HG02938 (cell line): Measurements from ENCODE around the gene WDR12.
"Not testable (repeated sequence)": the region's sequence is repeated elsewhere in the genome, so short reads cannot be mapped to it uniquely, and the experiment has no call there.

Experiments
- ATAC-seq: cut with Tn5 transposase; IDR thresholded peaks from one replicate; pipeline ENCODE4 v1.9.1; 2021; ENCODE audit warnings: mild to moderate bottlenecking, moderate library complexity; ENCODE audit not compliant: unreplicated experiment

Gene WDR12

DNA sequence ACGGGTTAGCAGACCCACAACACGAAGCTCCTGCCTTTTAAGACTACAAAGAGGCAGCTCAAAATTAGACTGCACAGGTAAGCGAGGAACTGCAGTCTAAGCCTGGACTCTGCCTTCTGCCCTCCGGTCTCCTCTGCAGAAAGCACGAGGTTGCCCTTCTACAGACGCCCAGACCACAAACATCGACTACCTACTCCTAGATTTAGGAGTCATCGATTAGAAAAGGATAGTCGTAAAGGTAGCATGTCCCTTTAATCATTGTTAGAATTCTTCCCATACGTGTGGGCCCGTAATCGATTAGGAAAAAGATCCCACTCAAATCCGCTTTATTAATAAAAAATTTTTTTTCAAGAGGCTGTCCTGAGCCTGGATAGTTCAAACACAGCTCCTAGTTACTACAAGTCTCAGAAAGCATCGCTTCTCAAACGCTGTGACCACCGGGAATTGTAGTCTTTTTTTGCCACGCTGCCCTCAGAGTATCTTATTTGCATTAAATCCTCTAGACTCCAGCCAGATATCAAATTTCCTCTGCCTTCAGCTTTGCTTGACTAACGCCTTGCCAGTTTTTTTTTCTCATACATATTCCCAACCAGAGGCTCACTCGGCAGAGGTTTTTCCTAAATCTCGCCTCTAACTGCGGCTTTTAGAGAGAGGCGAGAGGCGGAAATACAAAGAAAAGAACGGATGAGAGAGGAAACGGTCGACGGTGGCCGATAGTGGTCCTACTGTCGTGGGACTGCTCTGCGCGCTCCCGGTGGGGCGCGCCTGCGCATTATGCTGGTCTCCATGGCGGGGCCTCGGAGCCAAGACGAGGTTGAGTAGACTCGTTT is at the start of gene WDR12, which contains the start of gene CARF:
TSS of gene WDR12 (minus strand) at position 162 of the 830 bp plus-strand sequence. CDS start 197 bp downstream, outside the sequence.
TSS of gene CARF (plus strand) at position 764 of the 830 bp plus-strand sequence. CDS start 29,628 bp downstream, outside the sequence.
- peak; percentile 73 for ATAC-seq

DNA sequence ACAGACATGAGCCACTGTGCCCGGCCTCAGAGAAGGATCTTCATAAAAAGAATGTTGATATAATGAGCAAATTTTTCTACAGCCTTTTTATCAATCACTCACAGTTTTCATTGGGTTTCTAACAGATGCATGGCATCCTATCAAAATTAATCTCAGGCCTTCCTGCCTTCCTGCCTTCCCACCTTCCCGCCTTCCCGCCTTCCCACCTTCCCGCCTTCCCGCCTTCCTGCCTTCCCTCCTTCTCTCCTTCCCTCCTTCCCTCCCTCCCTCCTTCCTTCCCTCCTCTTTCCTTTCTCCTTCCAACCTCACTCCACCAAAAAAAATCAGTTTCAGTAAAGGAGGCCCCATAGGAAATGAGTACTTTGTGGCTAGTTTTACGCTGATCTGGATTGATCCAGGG is 49.1 kb upstream of the WDR12 start:
- ATAC-seq = no peak

DNA sequence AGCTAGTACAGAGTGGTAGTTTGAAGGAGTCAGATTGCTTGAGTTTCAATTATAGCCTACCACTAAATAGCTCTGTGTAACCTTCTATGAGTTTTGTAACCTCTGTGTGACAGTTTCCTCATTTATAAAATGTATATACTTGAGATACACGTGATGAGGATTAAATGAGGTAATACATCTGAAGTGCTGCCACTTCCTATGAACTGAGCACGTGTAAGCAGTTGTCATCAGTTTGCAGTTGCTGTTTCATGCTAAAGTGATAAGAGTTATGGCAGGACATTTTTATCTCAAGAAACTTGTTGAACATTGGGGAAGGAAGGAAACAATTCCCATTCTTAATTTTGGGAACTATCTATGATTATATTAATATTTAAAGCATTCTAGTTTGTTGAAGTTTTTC is 39.1 kb upstream of the WDR12 start:
- no peak for ATAC-seq

DNA sequence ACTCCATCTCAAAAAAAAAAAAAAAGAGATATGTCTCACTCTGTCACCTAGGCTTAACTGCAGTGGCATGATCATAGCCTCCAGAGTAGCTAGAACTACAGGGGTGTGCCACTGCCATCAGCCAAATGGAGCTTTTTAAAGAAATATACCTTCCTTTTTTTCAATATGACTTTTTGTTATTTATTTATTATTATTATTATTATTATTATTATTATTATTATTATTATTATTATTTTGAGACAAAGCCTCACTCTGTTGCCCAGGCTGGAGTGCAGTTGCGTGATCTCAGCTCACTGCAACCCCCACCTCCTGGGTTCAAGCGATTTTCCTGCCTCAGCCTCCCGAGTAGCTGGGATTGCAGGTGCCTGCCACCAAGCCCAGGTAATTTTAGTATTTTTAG is 37.9 kb upstream of the WDR12 start:
- ATAC-seq = not testable (repeated sequence)

DNA sequence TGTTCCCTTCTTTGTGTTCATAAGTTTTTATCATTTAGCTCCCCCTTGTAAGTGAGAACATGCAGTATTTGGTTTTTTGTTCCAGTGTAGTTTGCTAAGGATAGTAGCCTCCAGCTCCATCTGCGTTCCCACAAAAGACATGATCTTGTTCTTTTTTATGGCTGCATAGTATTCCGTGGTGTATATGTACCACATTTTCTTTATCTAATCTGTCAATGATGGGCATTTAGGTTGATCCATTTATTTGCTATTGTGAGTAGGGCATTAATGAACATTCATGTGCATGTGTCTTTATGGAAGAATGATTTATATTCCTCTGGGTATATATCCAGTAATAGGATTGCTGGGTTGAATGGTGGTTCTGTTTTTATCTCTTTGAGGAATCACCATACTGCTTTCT is 34.0 kb upstream of the WDR12 start:
- ATAC-seq = no peak

DNA sequence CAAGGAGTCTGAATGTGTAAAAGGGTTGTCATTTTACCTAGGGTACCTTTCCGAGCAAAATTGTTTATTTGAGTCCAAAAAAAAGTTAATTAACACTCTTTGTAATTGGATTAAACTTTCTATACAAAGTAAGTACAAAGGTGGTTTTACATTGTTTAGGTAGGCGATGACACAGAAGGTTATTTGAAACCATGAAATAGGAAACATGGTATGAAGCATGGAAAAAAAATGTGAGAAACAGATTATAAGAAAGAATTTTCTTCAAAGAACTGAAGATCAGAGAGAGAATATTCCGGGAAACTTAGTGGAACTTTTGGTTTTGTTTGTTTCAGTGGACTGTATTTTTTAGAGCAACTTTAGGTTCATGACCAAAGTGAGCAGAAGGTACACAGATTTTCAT is 33.3 kb upstream of the WDR12 start:
- no peak for ATAC-seq

DNA sequence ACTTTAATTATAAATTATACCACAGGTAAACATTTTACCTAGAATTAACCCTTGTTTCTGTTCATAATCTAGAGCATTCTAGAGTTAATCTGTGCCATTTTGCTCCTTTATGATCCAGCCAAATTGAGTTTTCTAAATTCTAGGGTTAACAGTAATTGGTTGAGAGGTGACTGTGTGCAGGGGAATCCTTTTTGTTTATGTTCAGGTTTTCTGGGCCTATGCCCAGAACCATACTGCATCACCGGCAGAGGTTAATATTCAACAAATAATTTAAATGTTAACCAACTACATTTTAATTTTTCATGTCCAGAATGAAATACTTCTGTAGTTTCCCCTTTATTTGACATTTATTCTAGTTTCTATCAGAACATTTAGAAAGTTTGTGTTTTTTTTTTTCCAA is 32.9 kb upstream of the WDR12 start:
- ATAC-seq = no peak

DNA sequence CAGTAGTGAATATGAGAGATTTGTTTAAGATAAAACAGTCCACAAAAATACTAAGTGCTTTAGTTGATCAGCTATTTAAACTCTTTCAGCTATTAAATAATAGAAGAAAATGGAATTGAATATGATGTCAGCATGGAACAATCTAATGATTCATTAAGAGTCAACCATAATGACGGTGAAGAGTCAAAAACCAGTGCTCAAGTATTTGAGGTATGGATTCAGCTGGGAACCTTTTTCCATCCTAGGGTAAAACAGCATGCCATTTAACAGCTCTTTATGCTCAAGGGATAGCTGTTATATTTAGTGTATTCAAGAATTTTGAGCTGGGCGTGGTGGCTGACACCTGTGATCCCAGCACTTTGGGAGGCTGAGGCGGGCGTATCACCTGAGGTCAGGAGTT is 30.3 kb upstream of the WDR12 start:
- no peak for ATAC-seq

DNA sequence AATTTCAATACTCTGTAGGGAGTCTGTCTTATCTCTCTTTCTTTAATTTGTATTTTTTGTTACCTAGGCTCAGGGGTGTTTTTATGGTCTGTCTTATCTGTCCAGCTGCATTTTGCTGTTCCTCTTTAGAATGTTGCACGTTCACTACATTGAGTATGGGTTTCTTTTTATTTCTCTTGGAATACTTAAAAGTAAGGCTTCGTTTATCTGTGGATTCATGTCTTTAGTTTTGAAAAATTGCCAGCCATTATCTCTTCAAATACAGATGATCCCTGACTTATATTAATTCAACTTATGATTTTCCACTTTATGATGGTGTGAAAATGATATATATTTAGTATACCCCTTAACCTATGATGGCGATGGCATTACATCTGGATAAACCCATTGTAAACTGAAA is 27.5 kb upstream of the WDR12 start:
- no peak for ATAC-seq

DNA sequence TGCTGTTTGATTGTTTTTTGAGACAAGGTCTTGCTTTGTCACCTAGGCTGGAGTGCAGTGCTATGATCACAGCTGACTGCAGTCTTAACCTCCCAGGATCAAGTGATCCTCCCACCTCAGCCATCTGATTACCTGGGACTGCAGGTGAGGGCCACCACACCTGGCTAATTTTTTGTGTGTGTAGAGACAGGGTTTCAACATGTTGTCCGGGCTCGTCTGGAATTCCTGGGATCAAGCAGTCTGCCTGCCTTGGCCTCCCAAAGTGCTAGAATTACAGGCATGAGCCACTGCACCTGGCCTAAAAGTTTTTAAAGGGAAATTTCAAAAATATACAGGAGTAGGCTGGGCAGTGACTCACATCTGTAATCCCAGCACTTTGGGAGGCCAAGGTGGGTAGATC is 23.0 kb upstream of the WDR12 start:
- no peak for ATAC-seq

DNA sequence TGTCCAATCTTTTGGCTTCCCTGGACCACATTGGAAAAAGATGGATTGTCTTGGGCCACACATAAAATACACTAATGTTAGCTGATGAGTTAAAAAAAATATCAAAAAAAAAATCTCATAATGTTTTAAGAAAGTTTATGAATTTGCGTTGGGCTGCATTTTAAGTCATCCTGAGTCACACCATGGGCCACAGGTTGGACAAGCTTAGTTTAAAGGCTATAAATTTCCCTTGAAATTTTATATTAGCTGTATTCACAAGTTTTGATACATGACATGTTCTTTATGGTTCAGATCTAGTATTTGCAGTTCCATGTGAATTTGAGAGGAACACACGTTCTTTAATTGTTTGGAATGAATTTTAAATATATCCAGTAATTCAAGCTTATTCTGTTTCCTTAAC is 22.5 kb upstream of the WDR12 start:
- ATAC-seq = no peak

DNA sequence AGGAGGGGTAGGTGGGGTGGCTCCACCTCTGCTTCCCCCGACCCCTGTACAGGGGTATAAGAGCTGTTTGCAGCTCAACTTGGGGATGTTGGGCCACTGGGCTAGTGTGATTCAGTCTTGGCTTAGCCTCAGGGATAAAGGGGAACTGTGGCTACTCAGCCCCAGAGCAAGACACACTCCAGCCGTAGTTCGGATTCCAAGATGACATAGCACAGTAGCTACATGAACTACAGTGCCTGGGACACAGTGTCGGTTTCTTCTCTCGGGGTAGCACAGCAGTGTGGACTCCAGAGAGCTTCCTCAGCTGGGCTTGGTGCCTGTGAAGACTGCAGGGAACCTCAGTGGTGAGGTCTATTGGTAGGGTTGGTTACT is 21.7 kb upstream of the WDR12 start:
- ATAC-seq = no peak

DNA sequence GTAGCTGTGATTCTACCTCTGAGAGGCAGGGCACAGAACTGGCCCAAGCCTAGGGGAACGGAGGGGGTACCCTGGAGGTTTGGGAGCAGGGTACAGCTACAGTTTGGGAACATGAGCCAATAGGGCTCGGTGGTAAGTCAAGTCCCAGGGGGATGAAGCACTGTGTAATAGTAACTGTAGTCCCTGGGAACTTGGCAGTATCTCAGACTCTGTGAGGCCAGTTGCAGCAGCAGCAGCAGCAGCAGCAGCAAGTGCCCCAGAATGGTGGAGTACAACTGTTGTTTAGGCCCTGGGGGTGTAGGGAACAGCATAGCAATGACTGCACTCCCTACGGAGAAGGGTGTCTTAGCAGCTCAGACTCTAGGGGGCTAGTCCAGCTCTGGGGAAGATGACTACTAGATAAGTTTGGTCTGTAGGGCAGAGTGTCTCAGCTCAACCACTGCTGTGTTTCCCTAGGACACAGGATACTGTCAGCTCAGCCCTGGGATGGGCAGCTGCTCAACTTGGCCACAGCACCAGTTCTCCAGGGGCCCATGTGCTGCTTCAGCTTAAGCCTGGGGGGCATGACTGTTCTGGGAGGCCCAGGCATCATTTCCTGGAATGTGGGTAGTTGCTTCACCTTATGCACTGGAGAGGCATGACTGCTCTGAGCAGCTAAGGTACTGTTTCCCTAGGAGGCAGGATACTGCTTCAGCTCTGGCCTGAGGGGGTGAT is 21.1 kb upstream of the WDR12 start:
- ATAC-seq = no peak

DNA sequence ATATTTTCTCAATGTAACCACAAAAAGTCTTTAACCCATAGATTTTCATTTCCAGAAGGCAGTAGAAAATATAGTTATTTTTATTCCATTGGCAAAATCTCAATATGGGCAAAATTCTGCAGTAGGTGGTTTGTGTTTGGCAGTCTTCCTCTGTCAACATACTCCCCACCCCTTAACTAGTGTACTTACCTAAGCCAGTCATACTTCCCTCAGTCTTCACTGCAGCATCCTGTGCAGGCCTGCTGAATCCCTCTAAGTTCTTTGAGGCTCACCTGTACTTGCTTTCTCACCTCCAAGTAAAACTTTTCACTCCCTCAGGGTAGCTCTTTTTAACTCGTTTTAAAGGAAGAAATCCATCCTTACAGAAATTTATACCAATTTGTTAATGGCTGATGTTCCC is 7.4 kb upstream of the WDR12 start:
- ATAC-seq = no peak

DNA sequence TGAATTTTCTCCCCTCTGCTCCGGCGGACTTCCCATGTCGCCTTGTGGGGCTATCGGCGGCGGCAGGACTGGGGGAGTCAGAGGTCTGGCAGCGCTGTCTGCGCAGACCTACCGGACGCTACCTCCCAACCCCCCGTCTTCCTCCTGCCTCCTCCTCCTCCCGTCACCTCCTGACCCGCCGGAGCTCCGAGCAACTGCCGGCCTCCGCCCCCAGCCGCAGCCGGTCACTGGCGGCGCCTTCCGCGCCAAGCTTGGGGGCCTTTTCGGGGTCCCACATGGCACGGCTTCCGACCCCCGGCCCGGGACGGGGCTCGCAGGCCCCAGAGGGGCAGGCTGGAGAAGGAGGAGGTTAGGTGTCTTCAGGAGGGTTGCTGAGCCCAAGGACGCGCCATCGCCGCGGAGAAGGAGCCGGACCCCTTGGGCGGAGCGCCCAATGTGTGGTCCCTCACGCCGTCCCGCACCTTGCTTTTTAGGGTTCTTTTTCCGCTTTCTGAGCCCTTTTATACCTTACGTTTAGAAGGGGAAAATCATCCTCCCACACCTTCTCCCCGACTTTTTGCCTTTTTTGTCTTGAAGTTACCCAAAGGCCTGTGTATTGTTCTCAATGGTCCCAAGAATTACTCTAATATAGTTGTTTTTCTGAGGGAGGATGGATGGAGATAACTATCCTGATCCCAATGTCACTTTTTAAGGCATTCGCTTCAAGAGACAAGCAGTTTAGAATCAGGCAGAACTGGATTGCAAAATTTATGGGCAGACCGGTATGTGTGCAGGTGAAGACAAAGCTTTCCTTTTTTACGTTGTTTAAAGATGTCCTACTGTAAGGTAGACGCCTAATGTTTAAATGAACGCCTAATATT is 1.1 kb upstream of the WDR12 start:
- peak; percentile 43 for ATAC-seq

DNA sequence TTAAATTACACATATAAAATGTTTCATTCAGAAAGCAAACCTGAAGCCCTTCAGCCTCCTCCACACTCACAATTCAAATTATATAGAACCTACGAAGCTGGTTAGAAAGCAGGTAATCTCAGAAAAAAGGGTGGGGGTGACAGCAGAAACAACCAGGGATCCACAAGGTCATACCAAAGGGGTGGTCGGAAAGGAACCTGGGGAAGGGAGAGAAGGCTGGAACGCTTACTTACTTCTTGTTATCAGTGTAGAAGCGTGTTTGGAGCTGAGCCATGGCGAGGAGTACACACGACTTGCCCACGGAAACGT is 316 bp downstream of the WDR12 start:
- ATAC-seq = peak; percentile 2

DNA sequence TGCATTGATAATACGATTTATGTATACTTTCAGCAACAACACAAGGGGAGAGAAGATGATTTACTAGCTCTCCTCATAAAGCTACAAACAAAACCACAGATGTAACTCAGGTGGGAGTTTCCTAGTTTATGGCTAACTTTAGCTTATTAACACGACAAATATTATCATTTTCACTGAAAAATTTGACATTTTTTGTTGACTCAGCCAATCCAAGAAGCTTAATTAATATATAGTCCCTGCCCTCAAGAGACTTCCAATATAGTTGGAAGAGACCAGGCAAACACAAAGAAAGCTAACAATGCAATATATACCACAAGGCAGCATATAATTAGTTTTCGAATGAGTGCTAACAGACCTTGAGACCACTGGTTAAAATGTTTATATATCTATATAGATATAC is 775 bp downstream of the WDR12 start:
- ATAC-seq = no peak

DNA sequence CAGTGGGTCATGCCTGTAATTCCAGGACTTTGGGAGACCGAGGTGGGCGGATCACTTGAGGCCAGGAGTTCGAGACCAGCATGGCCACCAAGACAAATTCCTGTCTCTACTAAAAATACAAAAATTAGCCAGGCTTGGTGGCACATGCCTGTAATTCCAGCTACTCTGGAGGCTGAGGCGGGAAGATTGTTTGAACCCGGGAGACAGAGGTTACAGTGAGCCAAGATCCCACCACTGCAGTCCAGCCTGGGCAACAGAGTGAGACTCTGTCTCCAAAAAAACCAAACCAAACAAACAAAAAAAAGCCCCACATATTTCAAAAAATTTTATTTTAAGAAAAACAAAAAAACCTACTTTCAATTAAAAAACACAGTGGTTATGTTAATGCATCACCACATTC is 1.2 kb downstream of the WDR12 start:
- not testable (repeated sequence) for ATAC-seq

DNA sequence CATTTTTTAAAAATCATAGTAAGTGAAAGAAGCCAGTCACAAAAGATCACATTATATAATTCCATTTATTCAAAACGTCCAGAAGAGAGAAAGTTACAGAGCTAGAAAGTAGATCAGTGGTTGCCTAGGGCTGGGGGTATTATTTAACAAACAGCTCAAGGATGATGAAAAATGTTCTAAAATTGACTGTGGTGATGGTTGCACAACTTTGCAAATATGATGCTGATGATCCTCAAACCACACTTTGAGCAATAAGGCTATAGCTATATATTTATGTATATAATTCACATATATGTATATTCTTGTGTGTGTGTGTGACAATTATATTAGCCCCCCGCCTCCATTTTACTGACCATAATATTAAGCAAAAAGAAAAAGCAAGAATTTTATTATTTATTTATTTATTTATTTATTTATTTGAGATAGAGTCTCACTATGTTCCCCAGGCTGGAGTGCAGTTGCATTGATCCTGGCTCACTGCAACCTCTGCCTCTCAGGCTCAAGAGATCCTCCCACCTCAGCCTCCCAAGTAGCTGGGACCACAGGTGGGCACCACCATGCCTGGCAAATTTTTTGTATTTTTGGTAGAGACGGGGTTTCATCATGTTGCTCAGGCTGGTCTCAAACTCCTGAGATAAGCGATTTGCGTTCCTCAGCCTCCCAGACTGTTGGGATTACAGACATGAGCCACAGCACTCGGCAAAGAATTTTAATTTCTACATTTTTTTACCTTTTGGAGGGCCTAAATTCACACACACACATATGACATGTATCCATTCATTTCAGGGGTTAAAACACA is 1.9 kb downstream of the WDR12 start:
- ATAC-seq = no peak

DNA sequence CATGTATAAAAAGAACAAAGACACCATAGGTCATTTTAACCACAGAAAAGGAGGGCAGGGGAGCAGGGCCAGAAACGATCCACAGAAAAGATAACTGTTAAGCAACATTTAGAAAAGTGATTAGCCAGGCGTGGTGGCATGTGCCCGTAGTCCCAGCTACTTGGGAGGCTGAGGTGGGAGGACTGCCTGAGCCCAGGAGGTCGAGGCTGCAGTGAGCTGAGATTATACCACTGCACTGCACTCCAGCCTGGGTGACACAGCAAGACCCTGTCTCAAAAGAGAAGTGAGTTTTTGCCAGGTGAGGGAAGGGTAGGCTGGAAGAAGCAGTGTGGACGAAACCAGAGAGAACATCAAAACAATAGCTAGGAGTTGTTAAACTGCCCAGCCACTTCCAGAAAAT is 3.3 kb downstream of the WDR12 start:
- no peak for ATAC-seq

DNA sequence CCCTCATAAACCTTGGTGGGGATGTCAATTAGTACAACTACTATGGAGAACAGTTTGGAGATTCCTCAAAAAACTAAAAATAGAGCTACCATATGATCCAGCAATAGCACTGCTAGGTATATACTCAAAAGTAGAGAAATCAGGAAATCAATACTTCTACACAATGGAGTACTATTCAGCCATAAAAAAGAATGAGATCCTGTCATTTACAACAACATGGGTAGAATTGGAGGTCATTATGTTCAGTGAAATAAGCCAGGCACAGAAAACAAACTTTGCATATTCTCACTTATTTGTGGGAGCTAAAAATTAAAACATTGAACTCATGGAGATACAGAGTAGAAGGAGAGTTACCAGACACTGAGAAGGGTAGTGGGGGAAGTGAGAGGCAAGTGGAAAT is 6.0 kb downstream of the WDR12 start:
- ATAC-seq = not testable (repeated sequence)
